Breast epithelium (tissue), 3 donors: ENCODE measurements around the gene USP2.

ENCODE experiments used
- POLR2A ChIP-seq: fragments of 450-650 bp; IDR thresholded peaks from one replicate; pipeline ENCODE4 v1.6.1; 2016; ENCODE audit warnings: antibody characterized with exemption, mild to moderate bottlenecking, moderate library complexity
- TF ChIP-seq, protein P1 (sequence below), 3 donors: fragments of 450-650 bp; IDR thresholded peaks; one replicate each; pipeline ENCODE4 v1.5.1; 2016 to 2017; ENCODE audit warnings: antibody characterized with exemption in 3 of 3, mild to moderate bottlenecking in 3 of 3, moderate library complexity in 3 of 3

DNA sequence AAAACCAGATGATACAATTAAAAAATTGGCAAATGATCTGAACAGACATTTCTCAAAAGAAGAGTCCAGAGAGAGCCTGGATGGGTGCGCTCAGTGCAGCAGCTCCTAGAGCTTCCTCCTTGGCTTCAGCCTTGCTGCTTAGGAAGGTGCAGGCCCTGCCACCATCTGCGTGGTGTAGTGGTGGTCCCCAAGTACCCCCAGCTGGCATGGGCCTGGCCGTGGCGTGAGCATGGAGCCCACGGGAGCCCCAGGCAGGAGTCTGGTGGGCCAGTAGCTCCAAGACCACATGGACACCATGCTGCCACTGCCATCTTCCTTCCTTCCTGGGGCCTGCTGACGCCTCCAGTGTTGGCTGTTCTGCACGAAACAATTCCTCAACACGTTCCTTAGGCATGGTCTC is 21.0 kb upstream of the USP2 start:
- TF ChIP-seq, protein P1, sequence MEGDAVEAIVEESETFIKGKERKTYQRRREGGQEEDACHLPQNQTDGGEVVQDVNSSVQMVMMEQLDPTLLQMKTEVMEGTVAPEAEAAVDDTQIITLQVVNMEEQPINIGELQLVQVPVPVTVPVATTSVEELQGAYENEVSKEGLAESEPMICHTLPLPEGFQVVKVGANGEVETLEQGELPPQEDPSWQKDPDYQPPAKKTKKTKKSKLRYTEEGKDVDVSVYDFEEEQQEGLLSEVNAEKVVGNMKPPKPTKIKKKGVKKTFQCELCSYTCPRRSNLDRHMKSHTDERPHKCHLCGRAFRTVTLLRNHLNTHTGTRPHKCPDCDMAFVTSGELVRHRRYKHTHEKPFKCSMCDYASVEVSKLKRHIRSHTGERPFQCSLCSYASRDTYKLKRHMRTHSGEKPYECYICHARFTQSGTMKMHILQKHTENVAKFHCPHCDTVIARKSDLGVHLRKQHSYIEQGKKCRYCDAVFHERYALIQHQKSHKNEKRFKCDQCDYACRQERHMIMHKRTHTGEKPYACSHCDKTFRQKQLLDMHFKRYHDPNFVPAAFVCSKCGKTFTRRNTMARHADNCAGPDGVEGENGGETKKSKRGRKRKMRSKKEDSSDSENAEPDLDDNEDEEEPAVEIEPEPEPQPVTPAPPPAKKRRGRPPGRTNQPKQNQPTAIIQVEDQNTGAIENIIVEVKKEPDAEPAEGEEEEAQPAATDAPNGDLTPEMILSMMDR (IDR thresholded peaks at IDR 0.05): no peak
- no peak for TF ChIP-seq POLR2A
